Calu3 (cell line): ENCODE data around the gene MRPS21. TPM values are rescaled to one million over a fixed set of nuclear protein-coding genes. Genes with fewer than 3 reads are reported as not detected.

Experiments
- BruUV-seq: library from RNA; stranded (reverse); fragments of 400-500 nt; replicated peaks from 2 replicates; lab custom pipeline; 2021; lab: Mats Ljungman, UMichigan
- CTCF ChIA-PET: fragments of 300-600 bp; sonication (Branson Sonifier 250); formaldehyde crosslinking; loops from one replicate; lab custom pipeline; 2022; ENCODE audit warnings: antibody characterized with exemption; lab: Charles Lee
- DNase-seq: peaks from one replicate; pipeline ENCODE4 v3.0.0; 2022
- H3K27ac Mint-ChIP-seq: one replicate; pipeline ENCODE4 v1.8.0; 2022; ENCODE audit warnings: mixed read lengths; ENCODE audit not compliant: unreplicated experiment
- H3K27me3 Mint-ChIP-seq: one replicate; pipeline ENCODE4 v1.8.0; 2022; ENCODE audit warnings: mixed read lengths; ENCODE audit not compliant: unreplicated experiment
- H3K36me3 Mint-ChIP-seq: one replicate; pipeline ENCODE4 v1.8.0; 2022; ENCODE audit warnings: mild to moderate bottlenecking, moderate library complexity, mixed read lengths; ENCODE audit not compliant: insufficient read depth, unreplicated experiment
- H3K4me1 Mint-ChIP-seq: one replicate; pipeline ENCODE4 v1.8.0; 2022; ENCODE audit warnings: mild to moderate bottlenecking, low read depth, mixed read lengths; ENCODE audit not compliant: unreplicated experiment
- H3K4me3 Mint-ChIP-seq: one replicate; pipeline ENCODE4 v1.8.0; 2022; ENCODE audit warnings: mild to moderate bottlenecking, low read depth, moderate library complexity, mixed read lengths; ENCODE audit not compliant: unreplicated experiment
- H3K9me3 Mint-ChIP-seq: one replicate; pipeline ENCODE4 v1.8.0; 2022; ENCODE audit warnings: low read depth, mixed read lengths; ENCODE audit not compliant: unreplicated experiment
- CTCF ChIP-seq: fragments of 200-600 bp; IDR thresholded peaks from one replicate; pipeline ENCODE4 v1.8.0; 2022; ENCODE audit warnings: antibody characterized with exemption; ENCODE audit not compliant: unreplicated experiment
- intact Hi-C: fragments of 100-400 bp; cut with micrococcal nuclease; formaldehyde crosslinking; loops from one replicate; pipeline ENCODE4 v1.10.0; 2022; ENCODE audit not compliant: unreplicated experiment
- total RNA-seq: library from RNA; stranded (reverse); gene quantifications from 2 replicates; pipeline ENCODE4 v1.2.3, GENCODE V29; 2022

MRPS21 gene
- total RNA-seq, 1 experiment from 2014 or later: 66.9 TPM

- intact Hi-C loops: loop anchor here (1.0 kb wide), 1 partner anchor 26 kb away; no protein-coding TSS in a partner anchor
- Mint-ChIP-seq H3K27me3 (peaks cover 24% of the 10 kb centered on the region), H3K9me3 (no peaks in the 10 kb centered on the region), H3K36me3 (peaks cover 15% of the 10 kb centered on the region), H3K4me3 (peak within 1 kb of the TSS; percentile 79), H3K4me1 (peaks cover 26% of the 10 kb centered on the region), H3K27ac (peak within 1 kb of the TSS; percentile 87)
- BruUV-seq: TSS peak; percentile 59
- CTCF ChIA-PET: interaction anchor here (0.6 to 2.2 kb wide), 10 partner anchors 11 to 531 kb away, joined by 3 to 50 read pairs (median 3); partner anchors contain the start of genes APH1A and CA14
- peak; percentile 69 for DNase-seq
- TF ChIP-seq CTCF: no peak
Observed at GRCh38 chr1:150281758-150282557, 11.7 kb upstream of the MRPS21 start, which contains the start of gene CIART. Gene CIART (plus strand): TSS chr1:150282554. CDS start chr1:150283268, 714 bp downstream.

GRCh38 chr1:150282558-150282958, 11.1 kb upstream of the MRPS21 start:
- DNase-seq: no peak
- Mint-ChIP-seq H3K9me3 (no peaks in the 10 kb centered on the region), H3K36me3 (peaks cover 15% of the 10 kb centered on the region), H3K4me3 (peak overlapping the region; percentile 79), H3K4me1 (peaks cover 26% of the 10 kb centered on the region), H3K27ac (peak overlapping the region; percentile 87), H3K27me3 (peaks cover 26% of the 10 kb centered on the region)
- no peak for TF ChIP-seq CTCF
- intact Hi-C loops: no loop called here
- no TSS peak for BruUV-seq
- CTCF ChIA-PET: interaction anchor here (2.2 kb wide), 1 partner anchor 27 kb away, joined by 50 read pairs; no protein-coding TSS in a partner anchor

GRCh38 chr1:150283260-150283659, 10.4 kb upstream of the MRPS21 start:
- peaks cover 15% of the 10 kb centered on the region for H3K36me3 Mint-ChIP-seq
- H3K4me3 Mint-ChIP-seq: peak overlapping the region; percentile 17
- peaks cover 33% of the 10 kb centered on the region for H3K27me3 Mint-ChIP-seq
- no TSS peak for BruUV-seq
- CTCF ChIA-PET: no interaction called here
- TF ChIP-seq CTCF: no peak
- no peak for DNase-seq
- intact Hi-C loops: no loop called here
- no peak overlapping the region for H3K27ac Mint-ChIP-seq
- peaks cover 26% of the 10 kb centered on the region for H3K4me1 Mint-ChIP-seq
- H3K9me3 Mint-ChIP-seq: no peaks in the 10 kb centered on the region

GRCh38 chr1:150288382-150288781, 5.3 kb upstream of the MRPS21 start:
- intact Hi-C loops: no loop called here
- no peak for TF ChIP-seq CTCF
- H3K27ac Mint-ChIP-seq: no peak overlapping the region
- H3K9me3 Mint-ChIP-seq: no peaks in the 10 kb centered on the region
- no peak for DNase-seq
- peaks cover 6% of the 10 kb centered on the region for H3K36me3 Mint-ChIP-seq
- peaks cover 27% of the 10 kb centered on the region for H3K27me3 Mint-ChIP-seq
- H3K4me1 Mint-ChIP-seq: peaks cover 7% of the 10 kb centered on the region
- H3K4me3 Mint-ChIP-seq: no peak overlapping the region
- CTCF ChIA-PET: interaction anchor here (0.6 kb wide), 1 partner anchor 7 kb away, joined by 3 read pairs; no protein-coding TSS in a partner anchor
- BruUV-seq: no TSS peak
